Gastroesophageal sphincter (tissue), 3 donors: ENCODE data around the gene NEO1.

Source experiments
- EP300 ChIP-seq: sonication (generic); formaldehyde crosslinking; IDR thresholded peaks from one replicate; pipeline ENCODE4 v1.6.1; 2017; ENCODE audit warnings: antibody characterized with exemption, mild to moderate bottlenecking
- POLR2AphosphoS5 ChIP-seq: sonication (generic); formaldehyde crosslinking; IDR thresholded peaks from one replicate; pipeline ENCODE4 v1.6.1; 2017; ENCODE audit warnings: antibody characterized with exemption
- TF ChIP-seq, protein P1 (sequence below), 4 experiments: fragments of 200-600 bp in 2 of 4; fragments of 450-650 bp in 2 of 4; sonication (generic) in 1 of 4; IDR thresholded peaks; one replicate each; pipeline ENCODE4 v1.5.1; 2017 to 2019; ENCODE audit warnings: antibody characterized with exemption in 4 of 4, mild to moderate bottlenecking in 2 of 4, moderate library complexity in 2 of 4

DNA sequence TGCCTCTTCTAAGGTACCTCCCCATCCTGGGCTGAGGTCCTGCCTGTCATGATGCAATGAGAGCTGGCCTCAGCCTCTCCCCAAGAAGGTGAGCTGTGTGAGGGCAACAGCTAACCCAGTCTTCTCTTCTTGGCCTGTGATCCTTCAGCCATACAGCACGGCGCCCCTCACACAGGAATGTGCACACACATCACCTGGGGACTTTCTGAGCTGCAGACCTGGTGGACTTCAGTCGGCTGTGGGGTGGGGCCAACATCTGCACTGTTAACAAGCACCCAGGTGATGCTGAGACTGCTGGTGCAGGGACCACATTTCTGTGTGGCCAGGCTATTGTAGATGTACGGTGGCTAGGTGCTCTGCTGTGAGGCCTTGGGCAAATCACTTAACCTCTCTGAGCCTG is 302.0 kb downstream of the NEO1 start:
- TF ChIP-seq, protein P1, sequence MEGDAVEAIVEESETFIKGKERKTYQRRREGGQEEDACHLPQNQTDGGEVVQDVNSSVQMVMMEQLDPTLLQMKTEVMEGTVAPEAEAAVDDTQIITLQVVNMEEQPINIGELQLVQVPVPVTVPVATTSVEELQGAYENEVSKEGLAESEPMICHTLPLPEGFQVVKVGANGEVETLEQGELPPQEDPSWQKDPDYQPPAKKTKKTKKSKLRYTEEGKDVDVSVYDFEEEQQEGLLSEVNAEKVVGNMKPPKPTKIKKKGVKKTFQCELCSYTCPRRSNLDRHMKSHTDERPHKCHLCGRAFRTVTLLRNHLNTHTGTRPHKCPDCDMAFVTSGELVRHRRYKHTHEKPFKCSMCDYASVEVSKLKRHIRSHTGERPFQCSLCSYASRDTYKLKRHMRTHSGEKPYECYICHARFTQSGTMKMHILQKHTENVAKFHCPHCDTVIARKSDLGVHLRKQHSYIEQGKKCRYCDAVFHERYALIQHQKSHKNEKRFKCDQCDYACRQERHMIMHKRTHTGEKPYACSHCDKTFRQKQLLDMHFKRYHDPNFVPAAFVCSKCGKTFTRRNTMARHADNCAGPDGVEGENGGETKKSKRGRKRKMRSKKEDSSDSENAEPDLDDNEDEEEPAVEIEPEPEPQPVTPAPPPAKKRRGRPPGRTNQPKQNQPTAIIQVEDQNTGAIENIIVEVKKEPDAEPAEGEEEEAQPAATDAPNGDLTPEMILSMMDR (IDR thresholded peaks at IDR 0.05): no peak
- TF ChIP-seq EP300 (no peak), POLR2AphosphoS5 (no peak)
